HepG2 (cell line): ENCODE measurements around the gene TALDO1. TPM values are rescaled to one million over a fixed set of nuclear protein-coding genes. Genes with fewer than 3 reads are reported as not detected.

Source experiments
- CBX2 ChIP-seq, 2 experiments: fragments of 200-600 bp in 1 of 2; sonication (generic); formaldehyde crosslinking in 1 of 2; IDR thresholded peaks; 2 replicates each; pipeline versions ENCODE4 v1.7.0 to v1.8.1; 2018 to 2022; ENCODE audit warnings: low read depth in 2 of 2, low read length in 1 of 2, mild to moderate bottlenecking in 1 of 2, missing genetic modification reagents in 1 of 2
- HNF4G ChIP-seq, 2 experiments: sonication (generic) in 1 of 2; formaldehyde crosslinking in 1 of 2; IDR thresholded peaks; 2 replicates each; pipeline versions ENCODE4 v1.4.0 to v1.6.1; 2011 to 2020; ENCODE audit warnings: borderline replicate concordance in 2 of 2, low read depth in 2 of 2, mild to moderate bottlenecking in 2 of 2, low read length in 1 of 2, missing genetic modification reagents in 1 of 2, moderate library complexity in 1 of 2
- IKZF4 ChIP-seq: sonication (generic); formaldehyde crosslinking; IDR thresholded peaks from 2 replicates; pipeline ENCODE4 v1.5.1; 2020; ENCODE audit warnings: borderline replicate concordance, mild to moderate bottlenecking, low read depth, missing genetic modification reagents; ENCODE audit errors: not compliant biosample characterization
- ISX ChIP-seq: sonication (generic); formaldehyde crosslinking; conservative IDR thresholded peaks from 2 replicates; pipeline ENCODE4 v1.5.0; 2020; ENCODE audit warnings: missing genetic modification reagents
- KMT2A ChIP-seq: sonication (generic); formaldehyde crosslinking; IDR thresholded peaks from 2 replicates; pipeline ENCODE4 v1.4.0; 2020; ENCODE audit warnings: missing genetic modification reagents
- PAX8 ChIP-seq: sonication (generic); formaldehyde crosslinking; IDR thresholded peaks from 2 replicates; pipeline ENCODE4 v1.8.0; 2022; ENCODE audit warnings: mild to moderate bottlenecking, missing genetic modification reagents, borderline replicate concordance
- SUZ12 ChIP-seq: fragments of 150-350 bp; IDR thresholded peaks from 2 replicates; pipeline ENCODE4 v1.6.1; 2014; ENCODE audit warnings: low read depth, low read length
- ZBTB8A ChIP-seq: sonication (generic); formaldehyde crosslinking; IDR thresholded peaks from 2 replicates; pipeline ENCODE4 v1.4.0; 2020; ENCODE audit warnings: mild to moderate bottlenecking, low read depth, missing genetic modification reagents, borderline replicate concordance
- ZEB1 ChIP-seq: IDR thresholded peaks from 2 replicates; pipeline ENCODE4 v1.6.1; 2012; ENCODE audit warnings: mild to moderate bottlenecking, low read depth, inconsistent platforms; ENCODE audit not compliant: insufficient replicate concordance
- ZMAT3 ChIP-seq: sonication (generic); formaldehyde crosslinking; conservative IDR thresholded peaks from 2 replicates; pipeline ENCODE4 v1.7.0; 2021; ENCODE audit warnings: missing genetic modification reagents
- ZNF337 ChIP-seq: sonication (generic); formaldehyde crosslinking; IDR thresholded peaks from 2 replicates; pipeline ENCODE4 v1.5.1; 2020; ENCODE audit warnings: missing genetic modification reagents, low read depth, mild to moderate bottlenecking, borderline replicate concordance
- ZNF44 ChIP-seq: sonication (generic); formaldehyde crosslinking; IDR thresholded peaks from 2 replicates; pipeline ENCODE4 v1.5.1; 2020; ENCODE audit warnings: mild to moderate bottlenecking, missing genetic modification reagents
- ZNF841 ChIP-seq: sonication (generic); formaldehyde crosslinking; IDR thresholded peaks from 2 replicates; pipeline ENCODE4 v1.8.1; 2023; ENCODE audit warnings: missing genetic modification reagents, borderline replicate concordance
- ZSCAN22 ChIP-seq: sonication (generic); formaldehyde crosslinking; IDR thresholded peaks from 2 replicates; pipeline ENCODE4 v1.4.0; 2020; ENCODE audit warnings: mild to moderate bottlenecking, missing genetic modification reagents
- polyA plus RNA-seq, 8 experiments: library from polyadenylated mRNA; depleted of rRNA in 3 of 8; stranded (reverse) in 7 of 8; unstranded in 1 of 8; fragments of >200 nt; fragmentation: Illumina TruSeq in 4 of 8; extraction: Trizol in 4 of 8; gene quantifications; 2 replicates each; pipeline versions ENCODE4 v1.2.1 to v1.2.3, GENCODE V29; 2011 to 2016; ENCODE audit warnings: low read depth in 4 of 8, missing spikeins in 1 of 8, mixed read lengths in 1 of 8; ENCODE audit not compliant: insufficient read depth in 1 of 8
- total RNA-seq, 5 experiments: library from RNA; depleted of rRNA; stranded (reverse); fragments of >200 nt; fragmentation: Illumina TruSeq; extraction: Trizol; gene quantifications; 2 replicates each; pipeline ENCODE4 v1.2.3, GENCODE V29; 2016; ENCODE audit warnings: low read depth in 1 of 5
- TF ChIP-seq, protein P1 (sequence below): sonication (generic); formaldehyde crosslinking; IDR thresholded peaks from 2 replicates; pipeline ENCODE4 v1.4.0; 2020; ENCODE audit warnings: mild to moderate bottlenecking, missing genetic modification reagents
- TF ChIP-seq, protein P2 (sequence below): sonication (generic); formaldehyde crosslinking; IDR thresholded peaks from 2 replicates; pipeline ENCODE4 v1.8.0; 2022; ENCODE audit warnings: mild to moderate bottlenecking, missing genetic modification reagents, moderate library complexity
- TF ChIP-seq, protein P3 (sequence below): sonication (generic); formaldehyde crosslinking; IDR thresholded peaks from 2 replicates; pipeline ENCODE4 v1.4.0; 2020; ENCODE audit warnings: missing genetic modification reagents

Gene TALDO1
- total and polyA plus RNA-seq, 2 of the 13 experiments (the other 11 are each of a cell fraction or from before 2014, with no cell fraction given): 107 to 240 TPM

DNA sequence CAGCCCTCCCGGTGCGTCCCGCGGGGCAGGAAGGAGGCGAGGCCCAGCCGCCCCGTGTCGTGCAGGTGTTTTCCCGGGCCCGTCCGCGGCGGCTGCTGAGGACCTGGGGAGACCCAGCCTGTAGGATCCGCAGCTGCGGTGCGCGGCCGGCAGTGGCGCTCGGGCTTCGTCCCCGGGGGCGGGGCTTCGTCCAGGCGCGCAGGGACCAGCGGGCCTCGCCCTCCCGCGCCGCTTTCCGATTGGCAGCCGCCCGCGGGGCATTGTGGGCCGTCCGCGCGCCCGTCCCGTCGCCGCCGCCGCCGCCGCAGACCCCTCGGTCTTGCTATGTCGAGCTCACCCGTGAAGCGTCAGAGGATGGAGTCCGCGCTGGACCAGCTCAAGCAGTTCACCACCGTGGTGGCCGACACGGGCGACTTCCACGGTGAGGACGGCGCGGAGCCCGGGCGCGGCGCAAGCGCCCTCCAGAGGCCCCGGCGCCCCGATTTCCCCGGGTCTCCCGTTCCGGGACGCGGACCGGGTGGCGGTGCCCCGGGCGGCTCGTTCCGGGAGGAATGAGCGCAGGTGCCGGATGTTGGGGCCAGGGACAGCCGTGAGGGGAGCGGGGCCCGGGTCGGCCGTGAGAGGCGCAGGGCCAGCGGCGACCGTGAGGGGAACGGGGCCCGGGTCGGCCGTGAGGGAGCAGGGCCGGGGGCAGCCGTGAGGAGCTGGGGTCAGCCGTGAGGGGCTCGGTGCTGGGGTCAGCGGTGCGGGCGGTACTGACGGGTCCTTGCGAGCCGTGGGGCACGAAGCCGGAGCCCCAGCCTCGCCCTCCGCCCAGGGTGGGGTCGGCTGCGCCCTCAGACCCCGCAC, at the start of gene TALDO1 (continued):
- TF ChIP-seq, protein P1, sequence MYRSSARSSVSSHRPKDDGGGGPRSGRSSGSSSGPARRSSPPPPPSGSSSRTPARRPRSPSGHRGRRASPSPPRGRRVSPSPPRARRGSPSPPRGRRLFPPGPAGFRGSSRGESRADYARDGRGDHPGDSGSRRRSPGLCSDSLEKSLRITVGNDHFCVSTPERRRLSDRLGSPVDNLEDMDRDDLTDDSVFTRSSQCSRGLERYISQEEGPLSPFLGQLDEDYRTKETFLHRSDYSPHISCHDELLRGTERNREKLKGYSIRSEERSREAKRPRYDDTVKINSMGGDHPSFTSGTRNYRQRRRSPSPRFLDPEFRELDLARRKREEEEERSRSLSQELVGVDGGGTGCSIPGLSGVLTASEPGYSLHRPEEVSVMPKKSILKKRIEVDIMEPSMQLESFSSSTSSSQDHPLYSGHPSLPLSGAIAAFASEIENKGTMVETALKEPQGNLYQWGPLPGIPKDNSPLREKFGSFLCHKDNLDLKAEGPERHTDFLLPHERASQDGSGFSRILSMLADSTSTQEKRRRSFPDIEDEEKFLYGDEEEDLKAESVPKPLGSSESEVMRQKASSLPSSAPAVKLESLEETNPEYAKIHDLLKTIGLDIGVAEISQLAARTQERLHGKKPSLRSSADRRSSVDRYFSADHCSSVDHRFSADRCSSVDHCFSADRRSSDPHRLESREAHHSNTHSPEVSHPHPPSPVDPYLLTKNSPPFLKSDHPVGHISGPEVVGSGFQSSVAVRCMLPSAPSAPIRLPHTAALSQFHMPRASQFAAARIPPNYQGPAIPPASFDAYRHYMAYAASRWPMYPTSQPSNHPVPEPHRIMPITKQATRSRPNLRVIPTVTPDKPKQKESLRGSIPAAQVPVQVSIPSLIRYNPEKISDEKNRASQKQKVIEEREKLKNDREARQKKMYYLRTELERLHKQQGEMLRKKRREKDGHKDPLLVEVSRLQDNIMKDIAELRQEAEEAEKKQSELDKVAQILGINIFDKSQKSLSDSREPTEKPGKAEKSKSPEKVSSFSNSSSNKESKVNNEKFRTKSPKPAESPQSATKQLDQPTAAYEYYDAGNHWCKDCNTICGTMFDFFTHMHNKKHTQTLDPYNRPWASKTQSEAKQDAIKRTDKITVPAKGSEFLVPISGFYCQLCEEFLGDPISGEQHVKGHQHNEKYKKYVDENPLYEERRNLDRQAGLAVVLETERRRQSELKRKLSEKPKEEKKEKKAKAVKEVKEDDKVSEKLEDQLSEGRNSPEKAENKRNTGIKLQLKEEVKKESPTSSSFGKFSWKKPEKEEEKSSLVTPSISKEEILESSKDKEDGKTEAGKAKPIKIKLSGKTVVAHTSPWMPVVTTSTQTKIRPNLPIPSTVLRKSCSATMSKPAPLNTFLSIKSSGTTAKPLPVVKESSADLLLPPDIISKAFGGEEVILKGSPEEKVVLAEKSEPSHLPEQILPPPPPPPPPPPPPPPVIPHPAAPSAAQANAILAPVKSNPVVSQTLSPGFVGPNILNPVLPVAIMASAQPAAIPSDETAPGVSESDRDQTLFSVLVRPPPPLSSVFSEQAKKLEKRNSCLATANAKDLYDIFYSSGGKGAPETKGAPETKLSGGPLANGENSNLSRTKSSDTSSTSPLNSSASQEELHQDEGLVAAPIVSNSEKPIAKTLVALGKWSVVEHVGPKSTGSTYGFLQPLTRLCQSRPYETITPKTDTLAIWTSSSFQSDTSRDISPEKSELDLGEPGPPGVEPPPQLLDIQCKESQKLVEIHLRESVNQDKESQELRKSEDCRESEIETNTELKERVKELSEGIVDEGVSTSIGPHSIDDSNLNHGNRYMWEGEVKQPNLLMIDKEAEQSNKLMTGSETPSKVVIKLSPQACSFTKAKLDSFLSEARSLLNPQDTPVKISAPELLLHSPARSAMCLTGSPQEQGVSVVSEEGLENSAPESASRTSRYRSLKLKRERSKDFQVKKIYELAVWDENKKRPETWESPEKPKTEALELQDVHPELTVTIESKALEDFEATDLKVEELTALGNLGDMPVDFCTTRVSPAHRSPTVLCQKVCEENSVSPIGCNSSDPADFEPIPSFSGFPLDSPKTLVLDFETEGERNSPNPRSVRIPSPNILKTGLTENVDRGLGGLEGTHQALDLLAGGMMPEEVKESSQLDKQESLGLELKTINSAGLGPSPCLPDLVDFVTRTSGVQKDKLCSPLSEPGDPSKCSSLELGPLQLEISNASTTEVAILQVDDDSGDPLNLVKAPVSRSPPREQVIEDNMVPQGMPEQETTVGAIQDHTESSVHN (CRISPR knock-in tag): 0 out of 2 replicates have a peak, but pooled peaks have one; percentile 50
- TF ChIP-seq HNF4G (IDR thresholded peaks at IDR 0.05; ENCODE audit: borderline replicate concordance, low read depth, low read length): no peak
- TF ChIP-seq HNF4G (CRISPR knock-in tag; IDR thresholded peaks at IDR 0.05; ENCODE audit: borderline replicate concordance, low read depth): no peak
- TF ChIP-seq ZEB1: no peak
- peak; percentile 41; the same call in 1 of the 2 replicates for TF ChIP-seq ZNF44 (CRISPR knock-in tag)
- TF ChIP-seq ZNF337 (CRISPR knock-in tag): 0 out of 2 replicates have a peak, but pooled peaks have one; percentile 57
- TF ChIP-seq ZSCAN22: no peak
- peak; percentile 84 for TF ChIP-seq KMT2A (CRISPR knock-in tag)
- TF ChIP-seq ISX (CRISPR knock-in tag): no peak; the same call in 1 of the 2 replicates
- no peak for TF ChIP-seq CBX2 (IDR thresholded peaks at IDR 0.05; ENCODE audit: low read depth, low read length)
- TF ChIP-seq CBX2 (CRISPR knock-in tag; IDR thresholded peaks at IDR 0.05; ENCODE audit: low read depth): no peak
- TF ChIP-seq, protein P2, sequence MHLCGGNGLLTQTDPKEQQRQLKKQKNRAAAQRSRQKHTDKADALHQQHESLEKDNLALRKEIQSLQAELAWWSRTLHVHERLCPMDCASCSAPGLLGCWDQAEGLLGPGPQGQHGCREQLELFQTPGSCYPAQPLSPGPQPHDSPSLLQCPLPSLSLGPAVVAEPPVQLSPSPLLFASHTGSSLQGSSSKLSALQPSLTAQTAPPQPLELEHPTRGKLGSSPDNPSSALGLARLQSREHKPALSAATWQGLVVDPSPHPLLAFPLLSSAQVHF (CRISPR knock-in tag): peak; percentile 82
- TF ChIP-seq IKZF4: peak; percentile 67
- TF ChIP-seq PAX8 (CRISPR knock-in tag): no peak; the same call in 1 of the 2 replicates
- TF ChIP-seq, protein P3, sequence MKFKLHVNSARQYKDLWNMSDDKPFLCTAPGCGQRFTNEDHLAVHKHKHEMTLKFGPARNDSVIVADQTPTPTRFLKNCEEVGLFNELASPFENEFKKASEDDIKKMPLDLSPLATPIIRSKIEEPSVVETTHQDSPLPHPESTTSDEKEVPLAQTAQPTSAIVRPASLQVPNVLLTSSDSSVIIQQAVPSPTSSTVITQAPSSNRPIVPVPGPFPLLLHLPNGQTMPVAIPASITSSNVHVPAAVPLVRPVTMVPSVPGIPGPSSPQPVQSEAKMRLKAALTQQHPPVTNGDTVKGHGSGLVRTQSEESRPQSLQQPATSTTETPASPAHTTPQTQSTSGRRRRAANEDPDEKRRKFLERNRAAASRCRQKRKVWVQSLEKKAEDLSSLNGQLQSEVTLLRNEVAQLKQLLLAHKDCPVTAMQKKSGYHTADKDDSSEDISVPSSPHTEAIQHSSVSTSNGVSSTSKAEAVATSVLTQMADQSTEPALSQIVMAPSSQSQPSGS: peak; percentile 31; the same call in 1 of the 2 replicates
- no peak for TF ChIP-seq ZBTB8A (CRISPR knock-in tag)
- TF ChIP-seq ZMAT3: peak; percentile 82
- TF ChIP-seq SUZ12: peak; percentile 22; the same call in 1 of the 2 replicates
- TF ChIP-seq ZNF841: 0 out of 2 replicates have a peak, but pooled peaks have one; percentile 41
